Astrocyte of the cerebellum (primary cell): ENCODE measurements around the gene GALK2.

ENCODE experiments used
- DNase-seq: peaks from one replicate; pipeline ENCODE4 v3.0.0-alpha.2; 2011; ENCODE audit warnings: low read depth
- H3K4me3 ChIP-seq: 2 replicates; pipeline ENCODE4 v1.5.1; 2011; ENCODE audit warnings: mild to moderate bottlenecking, low read depth, low read length, moderate library complexity
- in situ Hi-C: cut with HindIII; loops from 2 replicates; pipeline ENCODE4 v1.10.0; 2017; ENCODE audit warnings: low sequenced_read_pairs
- TF ChIP-seq, protein P1 (sequence below): IDR thresholded peaks from 2 replicates; pipeline ENCODE4 v1.5.1; 2012; ENCODE audit warnings: low read length, low read depth, moderate library complexity, mild to moderate bottlenecking; ENCODE audit errors: missing control alignments

Gene GALK2

GRCh38 chr15:49232236-49232806, 62.3 kb downstream of the GALK2 start:
- no peak for DNase-seq
- H3K4me3 ChIP-seq: no peak overlapping the region
- TF ChIP-seq, protein P1, sequence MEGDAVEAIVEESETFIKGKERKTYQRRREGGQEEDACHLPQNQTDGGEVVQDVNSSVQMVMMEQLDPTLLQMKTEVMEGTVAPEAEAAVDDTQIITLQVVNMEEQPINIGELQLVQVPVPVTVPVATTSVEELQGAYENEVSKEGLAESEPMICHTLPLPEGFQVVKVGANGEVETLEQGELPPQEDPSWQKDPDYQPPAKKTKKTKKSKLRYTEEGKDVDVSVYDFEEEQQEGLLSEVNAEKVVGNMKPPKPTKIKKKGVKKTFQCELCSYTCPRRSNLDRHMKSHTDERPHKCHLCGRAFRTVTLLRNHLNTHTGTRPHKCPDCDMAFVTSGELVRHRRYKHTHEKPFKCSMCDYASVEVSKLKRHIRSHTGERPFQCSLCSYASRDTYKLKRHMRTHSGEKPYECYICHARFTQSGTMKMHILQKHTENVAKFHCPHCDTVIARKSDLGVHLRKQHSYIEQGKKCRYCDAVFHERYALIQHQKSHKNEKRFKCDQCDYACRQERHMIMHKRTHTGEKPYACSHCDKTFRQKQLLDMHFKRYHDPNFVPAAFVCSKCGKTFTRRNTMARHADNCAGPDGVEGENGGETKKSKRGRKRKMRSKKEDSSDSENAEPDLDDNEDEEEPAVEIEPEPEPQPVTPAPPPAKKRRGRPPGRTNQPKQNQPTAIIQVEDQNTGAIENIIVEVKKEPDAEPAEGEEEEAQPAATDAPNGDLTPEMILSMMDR: no peak
- in situ Hi-C loops: no loop called here

DNA sequence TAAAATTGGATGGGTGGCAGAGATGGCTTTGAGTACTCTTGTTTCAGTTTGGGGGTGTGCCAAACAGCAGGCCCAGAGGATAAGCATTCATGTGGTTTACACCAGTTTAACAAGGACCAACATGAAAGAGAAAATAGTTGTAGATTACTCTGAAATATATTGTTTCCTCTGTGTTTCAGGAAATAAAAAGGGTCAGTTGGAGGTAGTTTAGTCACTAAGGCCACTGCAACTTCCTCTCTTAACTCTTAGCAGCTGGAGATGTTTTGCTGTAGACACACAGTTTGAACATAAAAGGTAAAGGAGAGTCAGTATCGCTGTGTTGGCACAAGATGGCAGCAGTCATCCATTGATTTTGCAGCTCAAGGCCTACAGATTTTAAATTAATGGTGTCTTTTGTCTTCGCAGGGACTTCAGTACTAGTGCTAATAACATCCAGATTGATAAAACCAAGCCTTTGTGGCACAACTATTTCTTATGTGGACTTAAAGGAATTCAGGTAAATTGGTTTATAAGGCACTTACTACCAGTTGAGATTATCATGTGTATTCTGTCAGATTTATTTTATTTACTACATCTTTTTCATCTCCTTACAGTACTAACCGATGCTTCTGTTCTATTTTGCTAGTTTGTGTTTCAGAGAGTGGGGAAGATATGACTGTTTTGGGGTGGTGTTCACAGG, 65.5 kb downstream of the GALK2 start:
- DNase-seq: peak; percentile 86
- TF ChIP-seq, protein P1: peak; percentile 72
- in situ Hi-C loops: loop anchor here (5.0 kb wide), 1 partner anchor 67 kb away; no protein-coding TSS in a partner anchor
- H3K4me3 ChIP-seq: no peak overlapping the region

DNA sequence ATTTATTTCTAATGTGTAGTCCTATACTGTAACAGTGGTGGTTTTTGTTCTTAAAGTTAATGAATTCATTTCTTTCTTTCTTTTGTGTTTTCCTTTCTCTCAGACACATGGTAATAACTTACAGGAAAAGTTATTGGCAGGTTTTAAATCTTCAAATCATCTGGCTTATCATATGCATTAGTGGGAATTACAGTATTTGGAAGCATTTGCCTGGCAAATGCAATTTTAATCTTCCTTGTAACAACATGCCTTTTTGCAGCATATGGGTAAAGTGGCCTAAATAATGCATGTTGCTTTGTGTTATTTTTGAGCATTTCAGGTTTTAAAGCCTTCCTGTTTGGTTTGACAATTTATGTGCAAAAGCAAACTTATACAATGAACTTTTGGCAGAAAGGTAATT, 66.8 kb downstream of the GALK2 start:
- TF ChIP-seq, protein P1: no peak
- DNase-seq: no peak
- in situ Hi-C loops: loop anchor here (5.0 kb wide), 1 partner anchor 65 kb away; no protein-coding TSS in a partner anchor
- H3K4me3 ChIP-seq: no peak overlapping the region

DNA sequence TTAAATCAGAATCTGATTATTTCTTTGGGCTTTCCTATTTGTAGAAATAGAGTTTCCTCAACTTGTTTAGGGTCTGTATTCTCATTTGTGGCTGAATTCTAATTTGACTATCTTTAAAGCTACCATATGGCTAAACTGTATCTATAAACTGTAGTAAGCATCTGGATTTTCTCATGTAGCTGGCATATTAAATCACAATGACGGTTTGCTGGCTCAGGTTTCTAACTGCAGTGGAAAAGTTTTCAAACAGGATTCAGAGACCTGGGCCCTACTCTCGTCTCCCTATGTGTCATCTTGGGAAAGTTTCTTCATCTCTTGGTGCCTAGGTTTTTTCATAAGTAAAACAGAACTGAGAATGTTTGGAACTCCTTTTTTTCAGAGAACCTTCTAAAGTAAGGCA, 68.3 kb downstream of the GALK2 start:
- in situ Hi-C loops: loop anchor here (5.0 kb wide), 1 partner anchor 64 kb away; no protein-coding TSS in a partner anchor
- TF ChIP-seq, protein P1: no peak
- no peak overlapping the region for H3K4me3 ChIP-seq
- peak; percentile 19 for DNase-seq

DNA sequence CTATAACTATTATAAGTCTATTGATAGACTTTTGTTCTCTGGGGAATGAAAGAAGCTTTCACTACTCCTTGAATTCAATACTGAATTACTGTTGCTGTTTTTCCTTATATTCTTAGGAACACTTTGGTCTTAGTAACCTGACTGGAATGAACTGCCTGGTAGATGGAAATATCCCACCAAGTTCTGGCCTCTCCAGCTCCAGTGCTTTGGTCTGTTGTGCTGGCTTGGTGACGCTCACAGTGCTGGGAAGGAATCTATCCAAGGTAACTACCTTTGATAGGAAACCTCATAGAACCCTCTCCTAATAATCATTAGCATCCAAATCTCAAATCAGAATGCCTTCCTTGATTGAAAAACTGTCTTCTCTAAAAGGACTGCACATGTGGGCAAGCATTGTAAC, 69.1 kb downstream of the GALK2 start:
- in situ Hi-C loops: loop anchor here (5.0 kb wide), 1 partner anchor 63 kb away; no protein-coding TSS in a partner anchor
- no peak overlapping the region for H3K4me3 ChIP-seq
- TF ChIP-seq, protein P1: no peak
- DNase-seq: no peak

GRCh38 chr15:49242820-49243219, 72.8 kb downstream of the GALK2 start:
- DNase-seq: peak; percentile 92
- TF ChIP-seq, protein P1: no peak
- in situ Hi-C loops: no loop called here
- H3K4me3 ChIP-seq: no peak overlapping the region
